Posterior vena cava (tissue), 2 donors: ENCODE measurements around the gene SSR4. TPM values are rescaled to one million over a fixed set of nuclear protein-coding genes. Genes with fewer than 3 reads are reported as not detected.
"Not testable (repeated sequence)": the region's sequence is repeated elsewhere in the genome, so short reads cannot be mapped to it uniquely, and the experiment has no call there.

Experiments
- DNase-seq: peaks from one replicate; pipeline ENCODE4 v3.0.0-alpha.2; 2020; ENCODE audit warnings: low spot score
- intact Hi-C, 2 donors: fragments of 100-400 bp; cut with DNase I; formaldehyde crosslinking; loops; one replicate each; pipeline versions ENCODE4 v1.14.1 to v1.14.2; 2022 to 2023
- long read RNA-seq, 2 donors: library from polyadenylated mRNA; unstranded; transcript quantifications; one replicate each; pipeline ENCODE4 v2.0.0, GENCODE V29; 2020 to 2021
- total RNA-seq, 2 donors: library from RNA; stranded (reverse); fragmentation: NEBNext Ultra II Directional; extraction: Animal tissue kit (Norgen Biotek cat#: 25700); gene quantifications; one replicate each; pipeline ENCODE4 v1.2.1, GENCODE V29; 2021
- donor health status: DM: yes; HTN: yes; CAD: no.
- donor health status: DM: yes; HTN: yes; CAD: no.

The SSR4 gene
- total RNA-seq, result 100 to 1,000 TPM; 164 to 225 TPM
- long read RNA-seq, donor 1, transcript SSR4-203 (6 exons, 643 nt), result major isoform, 31 of 32 reads
- long read RNA-seq, donor 1, partial matches to known transcripts, result 0 of 32 reads
- long read RNA-seq, donor 1, other reads (novel, unspliced or antisense), result 0 of 32 reads
- long read RNA-seq, donor 2, transcript SSR4-203 (6 exons, 643 nt), result major isoform, 50 of 62 reads
- long read RNA-seq, donor 2, partial matches to known transcripts, result 5 of 62 reads
- long read RNA-seq, donor 2, other reads (novel, unspliced or antisense), result 6 of 62 reads

GRCh38 chrX:153794018-153794896 lies at the start of gene SSR4, which contains the start of gene IDH3G:
SSR4 (plus strand) TSS chrX:153794668; CDS start chrX:153794688, 20 bp downstream.
IDH3G (minus strand) TSS chrX:153794375; CDS start chrX:153794326, 49 bp downstream.
- DNase-seq, result peak; percentile 98
- intact Hi-C loops, result loop anchor here in 1 of 2 donors (10.0 kb wide), 1 partner anchor 131 kb away; the partner anchor contains the start of gene ARHGAP4

GRCh38 chrX:153745067-153745433 lies 49.4 kb upstream of the SSR4 start:
- DNase-seq, intact Hi-C loops: not testable (repeated sequence)

DNA sequence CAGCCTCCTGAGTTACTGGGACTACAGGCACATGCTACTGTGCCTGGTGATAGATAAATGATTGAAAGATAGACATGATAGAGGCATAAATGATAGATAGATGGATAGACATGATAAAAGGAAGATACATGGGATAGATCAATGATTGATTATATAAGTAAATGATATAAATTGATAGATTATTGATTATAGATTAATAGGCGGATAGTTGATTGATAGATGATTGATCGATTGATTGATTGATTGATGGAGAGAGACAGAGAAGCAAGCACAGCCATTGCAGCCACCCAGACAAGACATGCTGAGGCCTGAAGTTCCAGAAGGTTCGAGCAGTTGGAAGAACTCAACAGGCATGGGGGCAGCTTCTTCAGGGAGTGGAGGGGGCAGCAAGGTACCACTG lies 48.1 kb upstream of the SSR4 start:
- intact Hi-C loops, result no loop called here
- DNase-seq, result no peak

GRCh38 chrX:153746991-153747390 lies 47.5 kb upstream of the SSR4 start:
- intact Hi-C loops, DNase-seq: not testable (repeated sequence)

GRCh38 chrX:153749017-153749416 lies 45.5 kb upstream of the SSR4 start:
- intact Hi-C loops, DNase-seq: not testable (repeated sequence)

GRCh38 chrX:153750127-153750774 lies 44.2 kb upstream of the SSR4 start:
- DNase-seq, result no peak

GRCh38 chrX:153755136-153755535 lies 39.3 kb upstream of the SSR4 start:
- no peak for DNase-seq
- intact Hi-C loops, result no loop called here

More at GRCh38 chrX:153750127-153750774, 44.2 kb upstream of the SSR4 start:
- intact Hi-C loops, result no loop called here

GRCh38 chrX:153761863-153762262 lies 32.6 kb upstream of the SSR4 start:
- intact Hi-C loops, result no loop called here
- no peak for DNase-seq

GRCh38 chrX:153762626-153763173 lies 31.8 kb upstream of the SSR4 start:
- DNase-seq, result no peak
- intact Hi-C loops, result no loop called here

DNA sequence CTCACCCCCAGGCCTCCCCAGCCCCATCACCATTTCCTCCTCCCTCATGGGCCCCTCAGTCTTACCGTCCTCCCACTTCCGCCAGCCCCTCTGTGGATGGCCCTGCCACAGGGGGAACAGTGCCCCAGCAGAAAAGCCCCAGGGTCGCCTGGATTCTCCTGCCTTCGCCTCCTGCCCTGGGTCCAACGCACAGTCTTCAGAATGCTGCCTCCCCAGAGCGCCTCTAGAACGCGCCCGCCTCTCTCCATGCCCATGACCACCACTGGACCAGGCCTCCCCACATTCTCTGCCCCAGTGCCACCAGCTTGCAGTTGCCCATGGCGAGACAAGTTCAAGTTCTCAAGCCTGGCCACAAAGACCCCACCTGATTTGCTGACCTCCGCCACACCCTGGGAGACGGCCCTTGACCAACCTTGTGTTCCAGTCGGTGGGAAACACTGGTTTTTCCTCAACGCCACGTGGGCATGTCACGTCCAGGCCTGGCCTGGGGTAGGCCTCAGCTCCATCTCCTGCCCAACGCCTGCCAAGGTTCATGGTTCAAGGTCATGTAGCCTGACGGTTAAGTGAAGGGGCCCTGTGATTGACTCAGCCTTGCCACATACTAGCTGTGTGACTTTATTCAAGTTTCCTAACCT lies 31.1 kb upstream of the SSR4 start:
- intact Hi-C loops, result no loop called here

DNA sequence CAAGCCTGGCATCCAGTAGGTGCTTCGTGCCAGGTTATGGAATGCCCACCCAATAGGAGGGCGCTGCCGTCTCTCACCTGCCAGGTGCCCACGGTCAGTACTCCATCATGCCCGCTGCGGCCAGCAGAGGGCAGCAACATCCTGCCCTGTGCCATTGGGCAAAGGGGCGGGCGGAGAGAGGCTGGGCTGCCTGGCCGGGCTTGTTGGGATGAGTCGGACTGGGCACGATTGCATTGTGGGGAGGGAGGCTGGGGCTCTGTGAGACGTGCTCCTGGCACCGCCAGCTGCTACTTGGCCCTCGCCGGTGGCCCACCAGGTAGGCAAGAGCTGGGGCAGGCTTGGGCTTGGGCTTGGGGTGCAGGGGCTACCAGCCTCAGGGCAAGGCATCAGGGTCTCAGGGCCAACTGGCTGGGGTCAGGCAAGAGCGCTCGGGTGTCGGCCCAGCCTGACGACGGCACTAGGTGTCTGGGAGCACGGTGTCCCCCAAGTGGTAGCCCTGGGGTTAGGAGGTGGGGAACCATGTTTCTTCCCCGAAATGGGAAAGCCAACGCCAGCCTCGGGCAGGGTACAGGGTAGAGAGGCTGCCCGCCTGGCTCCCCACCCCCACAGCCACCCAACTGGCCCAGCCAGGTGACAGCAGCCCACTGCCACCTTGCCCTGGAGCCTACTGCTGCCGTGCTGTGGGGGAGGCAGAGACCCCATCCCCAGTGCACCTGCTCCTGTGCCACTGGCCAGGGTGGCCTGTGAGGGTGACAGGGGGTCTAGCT lies 30.3 kb upstream of the SSR4 start, which contains the start of gene PLXNB3:
TSS of gene PLXNB3 (plus strand) at position 261 of the 767 bp plus-strand sequence. CDS start 1,287 bp downstream, outside the sequence.
- intact Hi-C loops, result loop anchor here in 1 of 2 donors (2.0 kb wide), 1 partner anchor 189 kb away; no protein-coding TSS in a partner anchor
- DNase-seq, result peak; percentile 93

More for the DNA sequence above, 31.1 kb upstream of the SSR4 start:
- DNase-seq, result no peak

DNA sequence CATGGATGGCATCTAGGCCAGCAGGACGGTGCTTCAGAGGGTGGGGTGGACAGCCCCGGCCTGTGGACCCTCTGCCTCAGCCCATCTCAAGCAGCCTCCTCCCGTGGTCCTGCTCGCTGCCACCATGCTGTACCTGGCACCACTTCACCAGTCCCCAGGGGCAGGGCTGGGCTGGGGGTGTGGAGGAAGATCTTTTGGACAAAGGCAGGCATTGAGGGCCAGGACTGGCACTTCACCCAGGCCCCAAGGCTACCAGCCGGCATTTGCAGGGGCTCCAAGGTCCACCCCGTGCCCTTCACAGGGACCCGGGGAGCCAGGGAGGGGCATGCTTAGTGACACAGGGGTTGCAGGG lies 29.7 kb upstream of the SSR4 start:
- DNase-seq, result no peak

DNA sequence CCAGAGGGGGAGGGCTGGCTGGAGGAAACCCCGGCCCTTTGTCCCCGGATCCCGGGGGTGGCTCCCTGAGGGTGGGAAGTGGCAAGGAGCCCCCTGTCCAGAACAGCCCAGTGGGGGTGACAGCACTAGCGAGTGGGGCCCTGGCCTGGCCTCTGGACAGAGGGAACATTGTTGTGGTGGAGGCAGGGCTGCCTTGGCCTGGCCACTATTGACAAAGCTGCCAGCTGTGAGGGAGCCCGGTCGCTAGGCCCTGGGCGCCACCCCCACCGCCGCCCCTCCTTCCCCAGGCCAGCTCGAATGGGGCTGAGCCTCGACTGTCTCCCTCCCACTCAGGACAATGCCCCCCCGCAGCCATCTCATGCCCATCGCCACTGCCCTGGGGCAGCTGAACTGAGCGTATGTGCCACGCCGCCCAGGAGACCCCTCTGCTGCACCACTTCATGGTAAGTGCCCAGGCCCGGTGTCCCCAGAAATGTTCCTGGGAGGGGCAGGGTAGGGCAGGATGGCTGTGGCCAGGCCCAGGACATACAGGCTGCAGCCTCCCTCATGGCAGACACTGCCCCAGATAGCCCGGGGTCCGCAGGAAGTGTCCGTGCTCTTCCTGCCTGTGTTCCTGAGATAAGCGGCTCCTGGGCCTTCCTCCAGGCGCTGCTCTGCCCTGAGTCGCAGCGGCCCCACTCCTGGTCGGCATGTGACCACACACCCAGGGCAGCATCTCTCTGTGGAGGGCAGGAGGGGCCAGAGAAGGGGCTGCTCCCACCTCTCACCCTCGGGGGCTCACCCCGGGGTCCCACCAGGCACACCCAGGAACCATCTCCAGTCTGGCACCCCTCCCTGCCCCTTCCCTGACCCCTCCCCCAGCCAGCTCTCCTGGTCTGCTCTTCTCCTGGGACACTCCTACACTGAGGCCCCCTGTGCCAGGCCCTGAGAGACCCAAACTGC lies 29.1 kb upstream of the SSR4 start:
- peak; percentile 81 for DNase-seq
- intact Hi-C loops, result loop anchor here in 1 of 2 donors (2.0 kb wide), 1 partner anchor 187 kb away; no protein-coding TSS in a partner anchor

More for the DNA sequence above, 29.7 kb upstream of the SSR4 start:
- intact Hi-C loops, result loop anchor here in 1 of 2 donors (2.0 kb wide), 1 partner anchor 188 kb away; no protein-coding TSS in a partner anchor

- peak; percentile 84 for DNase-seq
- intact Hi-C loops, result no loop called here
These were observed 28.2 kb upstream of the SSR4 start for GRCh38 chrX:153766098-153766817.

DNA sequence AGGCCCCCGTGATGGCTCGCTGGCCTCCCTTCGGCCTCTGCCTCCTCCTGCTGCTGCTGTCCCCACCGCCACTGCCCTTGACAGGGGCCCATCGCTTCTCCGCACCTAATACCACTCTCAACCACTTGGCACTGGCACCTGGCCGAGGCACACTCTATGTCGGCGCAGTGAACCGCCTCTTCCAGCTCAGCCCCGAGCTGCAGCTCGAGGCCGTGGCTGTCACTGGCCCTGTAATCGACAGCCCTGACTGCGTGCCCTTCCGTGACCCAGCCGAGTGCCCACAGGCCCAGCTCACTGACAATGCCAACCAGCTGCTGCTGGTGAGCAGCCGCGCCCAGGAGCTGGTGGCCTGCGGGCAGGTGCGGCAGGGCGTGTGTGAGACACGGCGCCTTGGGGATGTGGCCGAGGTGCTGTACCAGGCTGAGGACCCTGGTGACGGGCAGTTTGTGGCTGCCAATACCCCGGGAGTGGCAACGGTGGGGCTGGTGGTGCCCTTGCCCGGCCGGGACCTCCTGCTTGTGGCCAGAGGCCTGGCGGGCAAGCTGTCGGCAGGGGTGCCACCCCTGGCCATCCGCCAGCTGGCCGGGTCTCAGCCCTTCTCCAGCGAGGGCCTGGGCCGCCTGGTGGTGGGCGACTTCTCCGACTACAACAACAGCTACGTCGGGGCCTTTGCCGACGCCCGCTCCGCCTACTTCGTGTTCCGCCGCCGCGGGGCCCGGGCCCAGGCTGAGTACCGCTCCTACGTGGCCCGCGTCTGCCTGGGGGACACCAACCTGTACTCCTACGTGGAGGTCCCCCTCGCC lies 27.4 kb upstream of the SSR4 start:
- intact Hi-C loops, result no loop called here
- peak; percentile 76 for DNase-seq
